HG03457 (cell line): ENCODE measurements around the gene ACER3.
"Not testable (repeated sequence)": the region's sequence is repeated elsewhere in the genome, so short reads cannot be mapped to it uniquely, and the experiment has no call there.

Source experiments
- ATAC-seq: cut with Tn5 transposase; IDR thresholded peaks from one replicate; pipeline ENCODE4 v1.9.1; 2021; ENCODE audit warnings: moderate number of reproducible peaks; ENCODE audit not compliant: unreplicated experiment

The ACER3 gene

GRCh38 chr11:76872959-76873827, 12.5 kb downstream of the ACER3 start:
- no peak for ATAC-seq

- no peak for ATAC-seq
Measured at GRCh38 chr11:76878014-76878413, 17.3 kb downstream of the ACER3 start.

GRCh38 chr11:76880314-76880713, 19.6 kb downstream of the ACER3 start:
- ATAC-seq, result no peak

GRCh38 chr11:76880956-76881355, 20.2 kb downstream of the ACER3 start:
- ATAC-seq, result no peak

- no peak for ATAC-seq
Measured at GRCh38 chr11:76885390-76886097, 24.8 kb downstream of the ACER3 start.

GRCh38 chr11:76888989-76889388, 28.3 kb downstream of the ACER3 start:
- no peak for ATAC-seq

- no peak for ATAC-seq
Measured at GRCh38 chr11:76889411-76889975, 28.8 kb downstream of the ACER3 start.

- no peak for ATAC-seq
Measured at GRCh38 chr11:76890329-76890728, 29.6 kb downstream of the ACER3 start.

GRCh38 chr11:76891285-76891684, 30.6 kb downstream of the ACER3 start:
- no peak for ATAC-seq

GRCh38 chr11:76891793-76892192, 31.1 kb downstream of the ACER3 start:
- no peak for ATAC-seq

- no peak for ATAC-seq
Measured at GRCh38 chr11:76892306-76892705, 31.6 kb downstream of the ACER3 start.

GRCh38 chr11:76897233-76897632, 36.5 kb downstream of the ACER3 start:
- no peak for ATAC-seq

- ATAC-seq, result no peak
Measured at GRCh38 chr11:76901144-76901543, 40.4 kb downstream of the ACER3 start.

- not testable (repeated sequence) for ATAC-seq
Measured at GRCh38 chr11:76901622-76902021, 40.9 kb downstream of the ACER3 start.

- no peak for ATAC-seq
Measured at GRCh38 chr11:76902121-76903014, 41.6 kb downstream of the ACER3 start.

GRCh38 chr11:76903325-76903724, 42.6 kb downstream of the ACER3 start:
- no peak for ATAC-seq

- no peak for ATAC-seq
Measured at GRCh38 chr11:76910620-76911414, 50.1 kb downstream of the ACER3 start.

- ATAC-seq, result no peak
Measured at GRCh38 chr11:76911415-76911808, 50.7 kb downstream of the ACER3 start.

GRCh38 chr11:76916712-76917111, 56.0 kb downstream of the ACER3 start:
- no peak for ATAC-seq

- no peak for ATAC-seq
Measured at GRCh38 chr11:76918941-76919386, 58.2 kb downstream of the ACER3 start.
